ENCODE results near the gene CAMK1G. TPM values are rescaled to one million over a fixed set of nuclear protein-coding genes. Genes with fewer than 3 reads are reported as not detected.

CAMK1G gene
- total and polyA plus RNA-seq, 7 donors, result 0.04 to 1.4 (median 0.46) TPM; not detected in 3

- ATAC-seq, result peak; percentile 90 to 94 (median 92)
- Histone ChIP-seq H3K27me3 (ENCODE audit: insufficient read depth in 3 of 3, low read length in 2 of 3) (no peaks in the 10 kb centered on the region), H3K36me3 (ENCODE audit: insufficient read depth in 1 of 2, low read depth in 1 of 2) (no peaks in the 10 kb centered on the region), H3K4me1 (peaks cover 51% of the 10 kb centered on the region), H3K4me3 (peak overlapping the region; percentile 27), H3K9me3 (no peaks in the 10 kb centered on the region), H3K27ac (peak overlapping the region; percentile 95)
- DNase-seq, result peak; percentile 85 to 92
- intact Hi-C loops (cut with DNase I), result loop anchor here in 1 of 2 donors (5.0 kb wide), 1 partner anchor 35 kb away; the partner anchor contains the start of gene G0S2
- WGBS, 3 donors, result 8 to 10% (median 8%) methylated on average over 5 of the region's 5 CpGs
- TF ChIP-seq CTCF (IDR thresholded peaks at IDR 0.05), result no peak
Measured at GRCh38 chr1:209641832-209642172, 58.3 kb downstream of the CAMK1G start.

GRCh38 chr1:209642816-209643215 is 59.3 kb downstream of the CAMK1G start:
- no peaks in the 10 kb centered on the region for H3K36me3 ChIP-seq (ENCODE audit: insufficient read depth in 1 of 2, low read depth in 1 of 2)
- no peaks in the 10 kb centered on the region for H3K27me3 ChIP-seq (ENCODE audit: insufficient read depth in 3 of 3, low read length in 2 of 3)
- intact Hi-C loops (cut with DNase I), result loop anchor here in 1 of 2 donors (5.0 kb wide), 1 partner anchor 34 kb away; the partner anchor contains the start of gene G0S2
- no peak overlapping the region for H3K4me3 ChIP-seq
- no peak for TF ChIP-seq CTCF (IDR thresholded peaks at IDR 0.05)
- DNase-seq (no peak), ATAC-seq (peak; percentile 45 to 64 (median 56))
- no peaks in the 10 kb centered on the region for H3K9me3 ChIP-seq
- WGBS, 3 donors, result 17 to 20% (median 20%) methylated on average over 3 of the region's 3 CpGs
- peak overlapping the region; percentile 95 for H3K27ac ChIP-seq
- H3K4me1 ChIP-seq, result peaks cover 60% of the 10 kb centered on the region

DNA sequence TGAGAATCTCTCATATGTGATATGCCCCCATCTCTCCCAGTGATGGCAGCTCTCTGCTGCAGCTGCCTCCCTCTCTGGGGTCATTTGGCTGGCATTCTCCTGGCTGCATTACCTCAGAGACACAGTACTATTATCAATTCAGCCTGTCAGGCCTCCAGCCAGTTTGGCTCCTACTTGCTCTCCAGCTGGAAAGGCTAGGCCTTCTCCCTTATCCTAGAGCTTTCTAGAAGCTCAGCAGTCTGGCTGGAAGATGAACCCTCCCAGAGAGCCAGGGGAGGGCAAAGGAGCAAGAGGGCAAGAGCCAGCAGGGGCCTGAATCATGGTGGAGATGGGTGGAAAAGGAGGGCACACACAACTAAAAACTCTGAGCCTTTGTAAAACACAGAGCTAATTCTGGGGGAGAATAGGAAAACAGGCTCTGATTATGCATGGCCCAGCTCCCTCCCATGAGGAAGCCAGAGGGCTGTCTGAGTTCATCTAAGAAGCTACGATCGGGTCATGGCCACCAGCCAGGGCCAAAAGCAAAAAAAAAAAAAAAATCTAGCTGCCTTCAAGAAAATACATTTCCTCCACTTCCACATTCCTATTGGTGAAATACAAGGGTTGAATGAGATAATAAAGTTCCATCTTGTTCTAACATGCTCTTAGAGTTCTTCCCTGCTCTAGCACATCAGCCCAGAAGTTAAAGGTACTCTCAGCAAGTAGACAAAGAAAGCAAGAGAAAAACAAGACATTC is 59.9 kb downstream of the CAMK1G start:
- intact Hi-C loops (cut with DNase I), result loop anchor here in 1 of 2 donors (5.0 kb wide), 1 partner anchor 34 kb away; the partner anchor contains the start of gene G0S2
- H3K4me3 ChIP-seq, result no peak overlapping the region
- peak overlapping the region; percentile 95 for H3K27ac ChIP-seq
- WGBS, 3 donors, result 0 to 6% (median 0%) methylated on average over 2 of the region's 2 CpGs
- no peaks in the 10 kb centered on the region for H3K9me3 ChIP-seq
- no peak for TF ChIP-seq CTCF (IDR thresholded peaks at IDR 0.05)
- H3K27me3 ChIP-seq (ENCODE audit: insufficient read depth in 3 of 3, low read length in 2 of 3), result no peaks in the 10 kb centered on the region
- no peak for DNase-seq
- peak; percentile 26 to 55 (median 48) for ATAC-seq
- no peaks in the 10 kb centered on the region for H3K36me3 ChIP-seq (ENCODE audit: insufficient read depth in 1 of 2, low read depth in 1 of 2)
- H3K4me1 ChIP-seq, result peaks cover 61% of the 10 kb centered on the region

- no peaks in the 10 kb centered on the region for H3K27me3 ChIP-seq (ENCODE audit: insufficient read depth in 3 of 3, low read length in 2 of 3)
- DNase-seq (no peak), ATAC-seq (no peak)
- H3K36me3 ChIP-seq (ENCODE audit: insufficient read depth in 1 of 2, low read depth in 1 of 2), result no peaks in the 10 kb centered on the region
- intact Hi-C loops (cut with DNase I), result no loop called here
- no peak for TF ChIP-seq CTCF (IDR thresholded peaks at IDR 0.05)
- H3K4me1 ChIP-seq, result peaks cover 73% of the 10 kb centered on the region
- H3K4me3 ChIP-seq, result peak overlapping the region; percentile 39
- peak overlapping the region; percentile 46 for H3K27ac ChIP-seq
- H3K9me3 ChIP-seq, result no peaks in the 10 kb centered on the region
- 21 to 45% (median 28%) methylated on average over 16 of the region's 16 CpGs for WGBS, 3 donors
Measured at GRCh38 chr1:209645574-209646452, 62.3 kb downstream of the CAMK1G start.

Data from psoas muscle (tissue), 8 donors.